KBM-7 (cell line): ENCODE data around the gene F8.
A peak's percentile ranks its signal among the peaks of the same experiment; 100 is the strongest.
"Not testable (repeated sequence)": the region's sequence is repeated elsewhere in the genome, so short reads cannot be mapped to it uniquely, and the experiment has no call there.

Source experiments
- DNase-seq: peaks from one replicate; pipeline ENCODE4 v3.0.0-alpha.2; 2015
- in situ Hi-C: fragments of 300-500 bp; cut with MboI; formaldehyde crosslinking; loops from 2 replicates; pipeline ENCODE4 v1.14.3; 2020; ENCODE audit warnings: low sequenced_read_pairs, low pct_unique_long_range_greater_than_20kb, mixed read lengths

F8 gene

GRCh38 chrX:154827194-154828015 is 195.1 kb downstream of the F8 start:
- in situ Hi-C loops: loop anchor here (25.0 kb wide), 1 partner anchor 215 kb away; the partner anchor contains the start of gene CTAG1B

DNA sequence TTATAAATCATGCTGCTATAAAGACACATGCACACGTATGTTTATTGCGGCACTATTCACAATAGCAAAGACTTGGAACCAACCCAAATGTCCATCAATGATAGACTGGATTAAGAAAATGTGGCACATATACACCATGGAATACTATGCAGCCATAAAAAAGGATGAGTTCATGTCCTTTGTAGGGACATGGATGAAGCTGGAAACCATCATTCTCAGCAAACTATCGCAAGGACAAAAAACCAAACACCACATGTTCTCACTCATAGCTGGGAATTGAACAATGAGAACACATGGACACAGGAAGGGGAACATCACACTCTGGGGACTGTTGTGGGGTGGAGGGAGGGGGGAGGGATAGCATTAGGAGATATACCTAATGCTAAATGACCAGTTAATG is 196.9 kb downstream of the F8 start:
- in situ Hi-C loops: loop anchor here (25.0 kb wide), 1 partner anchor 213 kb away; the partner anchor contains the start of gene CTAG1B
- DNase-seq: not testable (repeated sequence)

More at GRCh38 chrX:154827194-154828015, 195.1 kb downstream of the F8 start:
- no peak for DNase-seq

DNA sequence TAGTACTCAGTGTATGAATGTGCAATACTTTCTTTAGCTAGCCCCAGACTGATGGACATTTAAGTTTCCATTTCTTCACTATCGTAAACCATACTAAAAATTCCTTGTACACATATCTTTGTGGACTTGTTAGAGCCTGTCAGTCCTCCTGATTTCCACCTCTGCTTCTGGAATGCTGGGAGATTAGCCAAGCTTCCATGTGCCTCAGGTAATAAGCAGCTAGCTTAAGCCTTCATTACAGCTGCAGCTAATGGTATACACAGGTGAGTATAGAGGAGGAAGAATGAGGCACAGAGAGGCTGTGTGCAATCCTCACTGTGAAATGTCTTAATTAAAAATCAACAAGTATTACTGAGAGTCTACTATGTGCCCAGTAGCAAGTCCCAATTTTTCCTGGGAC is 197.9 kb downstream of the F8 start:
- no peak for DNase-seq
- in situ Hi-C loops: loop anchor here (25.0 kb wide), 1 partner anchor 212 kb away; the partner anchor contains the start of gene CTAG1B

- in situ Hi-C loops: no loop called here
Observed at GRCh38 chrX:154822029-154822428, 200.5 kb downstream of the F8 start.

DNA sequence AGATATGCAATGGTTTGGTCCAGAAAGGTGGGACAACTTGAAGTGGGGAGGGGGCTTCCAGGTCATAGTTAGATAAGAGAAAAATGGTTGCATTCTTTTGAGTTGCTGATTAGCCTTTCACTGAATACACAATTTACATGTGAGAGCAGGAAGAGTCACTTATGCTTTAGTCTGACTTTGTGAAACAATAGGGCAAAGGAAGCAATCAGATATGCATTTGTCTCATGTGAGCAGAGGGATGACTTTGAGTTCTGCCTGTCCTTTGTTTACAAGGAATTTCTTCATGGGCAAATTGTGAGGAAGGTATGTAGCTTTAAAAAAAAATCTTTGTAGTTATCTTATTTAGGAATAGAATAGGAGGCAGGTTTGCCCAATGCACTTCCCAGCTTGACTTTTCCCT is 201.0 kb downstream of the F8 start:
- DNase-seq: no peak
- in situ Hi-C loops: no loop called here

More at GRCh38 chrX:154822029-154822428, 200.5 kb downstream of the F8 start:
- no peak for DNase-seq

DNA sequence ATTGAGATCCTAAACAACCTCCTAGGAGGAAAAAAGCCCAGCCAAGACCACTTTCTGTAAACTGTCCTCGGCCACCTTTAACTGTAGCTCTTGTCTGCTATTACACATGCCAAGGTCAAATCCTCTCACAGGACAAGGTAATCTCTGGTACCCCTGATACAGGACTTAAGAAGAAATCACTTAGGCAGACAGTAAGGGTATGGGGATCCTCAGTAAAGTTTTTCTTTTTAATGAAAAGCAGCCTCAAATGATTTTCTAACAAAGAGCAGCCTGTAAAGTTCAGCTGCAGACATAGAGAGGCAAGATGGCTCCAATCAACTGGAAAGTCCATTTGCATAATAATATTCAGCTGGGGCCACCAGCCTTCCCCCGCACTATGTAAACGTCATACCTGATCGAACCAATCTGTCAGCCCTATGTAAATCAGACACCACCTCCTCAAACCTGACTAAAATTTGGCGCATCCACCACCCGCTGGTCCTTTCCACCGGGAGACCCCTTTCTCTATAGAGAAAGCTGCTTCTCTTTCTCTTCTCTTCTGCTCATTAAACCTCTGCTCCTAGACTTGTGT is 202.7 kb downstream of the F8 start:
- in situ Hi-C loops: no loop called here
- no peak for DNase-seq

DNA sequence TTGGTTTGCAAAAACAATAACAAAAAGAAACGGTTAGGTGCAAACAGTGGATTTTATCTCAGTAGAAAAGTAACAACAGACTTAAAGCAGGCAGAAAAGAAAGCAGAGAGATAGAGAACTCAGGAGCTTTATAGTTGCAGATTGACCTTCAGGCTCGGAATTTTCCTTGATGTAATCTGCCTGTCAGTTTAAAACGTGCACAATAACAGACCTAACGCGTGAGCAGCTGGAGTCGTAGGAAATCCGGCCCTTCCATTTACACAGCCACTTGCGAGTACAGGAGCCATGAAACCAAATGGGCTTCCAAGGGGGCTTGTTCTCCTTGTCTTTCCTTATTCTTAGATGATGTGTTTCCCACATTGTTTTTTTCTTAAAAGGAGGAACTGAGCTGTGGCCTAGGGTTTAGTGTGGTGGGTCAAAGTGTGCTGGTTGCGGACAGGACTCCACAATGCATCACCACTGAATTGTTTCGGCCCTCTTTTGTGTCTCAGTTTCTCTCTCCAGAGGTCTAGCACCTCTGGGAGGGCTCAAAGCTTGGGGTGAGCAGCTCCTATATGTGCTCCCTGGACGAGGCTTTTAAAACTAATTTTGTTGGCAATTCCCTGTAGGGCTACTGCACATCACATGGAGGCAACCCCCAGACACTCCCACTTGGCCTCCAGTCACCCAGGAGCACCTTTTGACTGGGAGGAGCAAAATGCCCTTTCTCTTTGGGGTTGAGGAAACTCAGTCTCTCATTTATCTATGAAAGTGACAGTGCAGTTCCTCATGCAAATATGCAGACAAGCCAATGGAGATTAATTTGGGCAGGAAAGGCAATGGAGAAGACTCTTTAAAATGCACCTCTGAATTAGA is 203.4 kb downstream of the F8 start:
- no peak for DNase-seq
- in situ Hi-C loops: no loop called here

- in situ Hi-C loops: not testable (repeated sequence)
Observed at GRCh38 chrX:154817048-154817618, 205.4 kb downstream of the F8 start.

DNA sequence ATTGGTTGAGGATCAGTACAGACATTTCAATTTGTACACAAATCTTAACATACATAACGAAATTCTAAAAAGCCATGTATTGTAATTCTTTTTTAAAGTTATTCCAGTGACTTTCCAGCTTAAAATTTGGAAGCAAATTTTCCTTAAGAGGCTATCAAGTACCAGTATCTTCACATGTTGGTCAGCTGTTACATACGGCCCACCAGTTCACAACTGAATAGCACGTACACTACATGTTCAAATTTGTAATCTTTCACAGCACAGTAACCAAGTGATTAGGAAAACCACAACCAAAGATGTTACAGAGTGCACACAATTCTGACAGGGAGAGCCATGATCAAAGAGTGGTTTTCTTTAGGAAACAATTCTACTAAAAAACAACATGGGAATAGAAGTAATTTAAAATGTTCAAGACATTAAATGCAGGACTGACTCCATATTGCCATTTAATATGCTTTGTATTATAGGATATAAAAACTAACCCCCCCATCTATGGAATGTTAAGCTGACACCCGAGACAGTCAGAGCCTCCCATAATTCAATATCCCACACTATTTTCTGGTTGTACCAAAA is 206.1 kb downstream of the F8 start:
- in situ Hi-C loops, DNase-seq: not testable (repeated sequence)

More at GRCh38 chrX:154817048-154817618, 205.4 kb downstream of the F8 start:
- not testable (repeated sequence) for DNase-seq

- DNase-seq: no peak
- in situ Hi-C loops: no loop called here
Observed at GRCh38 chrX:154815274-154815818, 207.2 kb downstream of the F8 start.

DNA sequence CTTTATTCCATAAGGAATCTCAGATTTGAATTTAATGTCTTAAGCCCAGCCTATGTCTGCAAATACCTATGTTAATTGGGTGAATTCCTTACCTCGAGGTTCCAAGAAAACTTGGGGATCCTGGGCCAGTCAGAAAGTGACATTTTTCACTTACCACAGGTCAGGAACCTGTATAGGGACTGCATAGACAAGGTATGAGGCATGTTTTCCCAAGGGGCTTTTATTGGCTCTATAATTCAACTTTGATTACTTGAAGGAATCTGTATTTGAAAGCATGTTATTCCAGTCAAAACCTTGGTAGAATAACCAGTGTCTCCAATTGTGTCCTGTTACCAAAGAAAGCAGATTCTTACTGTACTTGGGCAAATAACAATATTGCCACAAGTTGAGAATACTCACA is 208.7 kb downstream of the F8 start:
- DNase-seq: no peak
- in situ Hi-C loops: no loop called here

GRCh38 chrX:154812341-154813101 is 210.0 kb downstream of the F8 start:
- no peak for DNase-seq
- in situ Hi-C loops: no loop called here

DNA sequence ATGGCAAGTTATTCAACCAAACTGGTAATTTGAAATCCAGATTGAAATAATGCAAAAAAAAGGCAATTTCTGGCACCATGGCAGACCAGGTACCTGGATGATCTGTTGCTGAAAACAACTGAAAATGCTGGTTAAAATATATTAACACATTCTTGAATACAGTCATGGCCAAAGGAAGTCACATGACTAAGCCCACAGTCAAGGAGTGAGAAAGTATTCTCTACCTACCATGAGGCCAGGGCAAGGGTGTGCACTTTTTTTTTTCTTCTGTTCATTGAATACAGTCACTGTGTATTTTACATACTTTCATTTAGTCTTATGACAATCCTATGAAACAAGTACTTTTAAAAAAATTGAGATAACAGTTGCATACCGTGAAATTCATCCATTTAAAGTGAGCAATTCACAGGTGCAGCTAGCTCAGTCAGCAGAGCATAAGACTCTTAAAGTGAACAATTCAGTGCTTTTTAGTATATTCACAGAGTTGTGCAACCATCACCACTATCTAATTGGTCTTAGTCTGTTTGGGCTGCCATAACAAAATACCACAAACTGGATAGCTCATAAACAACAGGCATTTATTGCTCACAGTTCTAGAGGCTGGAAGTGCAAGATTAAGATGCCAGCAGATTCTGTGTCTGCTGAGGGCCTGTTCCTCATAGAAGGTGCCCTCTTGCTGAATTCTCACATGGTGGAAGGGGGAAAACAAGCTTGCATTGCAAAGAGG is 212.4 kb downstream of the F8 start:
- in situ Hi-C loops: no loop called here
- DNase-seq: no peak

DNA sequence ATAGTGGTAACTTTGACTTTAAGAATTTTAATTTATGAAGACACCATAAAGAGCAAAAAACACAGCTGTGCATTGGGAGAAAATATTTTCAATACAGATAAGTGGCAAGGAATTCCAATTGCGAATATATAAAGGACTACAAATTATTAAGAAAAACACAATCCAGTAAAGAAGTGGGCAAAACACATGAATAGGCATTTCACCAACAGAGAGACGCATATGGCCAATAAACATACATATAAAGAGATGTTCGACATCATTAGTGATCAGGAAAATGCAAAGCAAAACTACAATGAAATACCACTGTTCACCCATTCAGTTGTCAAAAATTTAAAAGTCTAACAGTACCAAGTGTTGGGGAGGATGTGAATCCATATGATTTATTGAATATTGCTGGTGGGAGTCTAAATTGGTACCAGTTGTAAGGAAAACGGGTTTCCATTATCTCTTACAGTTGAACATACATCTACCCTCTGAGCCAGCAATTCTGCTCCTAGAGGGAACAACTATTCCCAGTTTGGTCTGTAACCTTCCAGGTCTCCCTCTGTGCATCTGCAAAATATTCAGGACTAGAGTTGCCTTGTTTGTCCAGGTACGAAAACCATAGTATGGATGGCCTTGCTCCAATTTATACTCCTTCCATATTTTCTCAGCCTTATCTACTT is 215.6 kb downstream of the F8 start:
- in situ Hi-C loops: no loop called here
- DNase-seq: no peak

DNA sequence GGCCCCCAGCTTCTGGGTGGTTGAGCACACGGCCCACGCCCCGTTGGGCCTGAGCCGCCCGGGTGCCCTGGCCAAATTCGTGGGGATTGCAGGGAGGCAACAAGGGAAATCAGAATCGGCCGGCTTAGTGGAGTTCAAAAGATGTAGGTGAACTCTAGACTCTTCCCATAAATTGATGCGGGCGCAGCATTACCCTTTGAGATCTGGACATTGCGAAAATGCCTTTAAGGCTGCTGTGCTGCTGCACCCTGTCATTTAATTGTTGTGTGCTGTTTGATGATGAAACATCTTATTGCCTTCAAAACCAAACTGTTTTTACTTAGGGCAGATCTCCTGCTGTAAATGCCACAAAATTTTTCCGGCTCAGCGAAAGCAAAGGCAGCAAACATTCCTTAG is 216.8 kb downstream of the F8 start:
- no peak for DNase-seq
- in situ Hi-C loops: no loop called here

DNA sequence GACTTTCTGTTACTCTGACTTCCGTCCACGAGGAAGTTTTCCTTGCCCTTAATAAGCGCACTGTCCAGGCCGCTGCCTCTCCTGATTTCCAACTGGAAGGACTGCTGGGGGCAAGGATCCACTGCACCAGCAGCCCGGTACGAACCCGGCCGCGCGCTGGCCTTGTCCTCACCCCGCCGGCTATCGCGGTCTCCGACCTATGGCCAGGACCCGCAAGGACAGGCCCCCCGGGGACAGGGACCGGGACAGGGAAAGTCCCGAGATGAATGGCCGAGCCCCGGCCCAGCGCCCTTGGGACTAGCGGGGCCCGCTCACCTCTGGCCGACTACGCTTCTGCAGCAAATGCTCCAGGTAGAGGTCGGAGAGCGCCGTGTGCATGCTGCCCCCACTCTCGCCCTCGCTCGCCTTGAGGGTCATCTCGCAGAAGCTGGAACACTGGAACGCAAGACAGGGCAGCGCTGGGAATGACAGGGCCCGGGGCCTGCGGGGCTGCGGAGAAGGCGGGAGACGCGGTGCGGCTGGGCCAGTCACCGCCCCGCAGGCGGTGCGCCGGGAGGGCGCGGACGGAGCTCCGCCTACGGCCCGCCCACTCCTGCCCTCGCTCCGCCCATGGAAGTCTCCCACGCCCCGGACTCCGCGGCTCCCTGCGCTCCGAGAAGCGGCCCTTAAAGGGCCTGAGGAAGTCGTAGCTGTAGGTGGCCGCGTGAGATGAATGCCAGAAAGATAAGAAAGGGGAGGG is 217.4 kb downstream of the F8 start, which contains the start of gene MPP1:
Gene MPP1 (minus strand): TSS at position 529 of the 739 bp plus-strand sequence. CDS start 112 bp downstream, at position 417.
- peak; percentile 94 for DNase-seq
- in situ Hi-C loops: no loop called here
